SK-N-SH (cell line): ENCODE results near the gene ISM1.

ENCODE experiments used
- EP300 ChIP-seq, 2 experiments: IDR thresholded peaks; 2 replicates each; pipeline versions ENCODE4 v1.4.0 to v1.6.1; 2012; ENCODE audit warnings: borderline replicate concordance in 1 of 2, low read depth in 1 of 2, low read length in 1 of 2
- POLR2AphosphoS5 ChIP-seq: IDR thresholded peaks from 2 replicates; pipeline ENCODE4 v1.6.1; 2012; ENCODE audit warnings: low read depth, low read length
- RAD21 ChIP-seq: IDR thresholded peaks from 2 replicates; pipeline ENCODE4 v1.6.1; 2012; ENCODE audit warnings: mild to moderate bottlenecking, low read length
- ZBTB33 ChIP-seq: IDR thresholded peaks from 2 replicates; pipeline ENCODE4 v1.4.0; 2012; ENCODE audit warnings: low read depth, borderline replicate concordance
- TF ChIP-seq, protein P1 (sequence below): fragments of 150-350 bp; IDR thresholded peaks from 2 replicates; pipeline ENCODE4 v1.6.1; 2016; ENCODE audit warnings: mild to moderate bottlenecking, low read depth, low read length
- TF ChIP-seq, protein P2 (sequence below): fragments of 200-600 bp; sonication (generic); IDR thresholded peaks from 2 replicates; pipeline ENCODE4 v1.6.1; 2017; ENCODE audit warnings: antibody characterized with exemption, mild to moderate bottlenecking, moderate library complexity

DNA sequence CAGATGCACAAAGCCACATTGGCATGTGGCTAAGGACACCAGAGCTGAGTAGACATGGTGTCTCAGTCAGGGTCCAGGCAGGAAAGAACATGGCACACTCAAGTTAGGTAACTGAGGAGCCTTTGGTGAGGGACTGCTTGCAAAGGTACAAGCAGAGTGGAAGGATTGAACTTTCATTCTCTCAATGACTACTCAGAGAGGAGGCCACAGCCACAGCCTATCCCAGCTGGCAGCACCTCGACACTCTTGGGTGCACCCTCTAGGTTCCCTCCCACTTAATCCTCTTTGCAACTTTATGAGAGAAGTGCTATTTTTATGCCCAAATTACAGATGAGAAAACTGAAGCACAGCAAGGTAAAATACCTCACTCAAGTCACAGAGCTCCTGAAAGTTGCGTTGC is 73.4 kb downstream of the ISM1 start:
- TF ChIP-seq, protein P1, sequence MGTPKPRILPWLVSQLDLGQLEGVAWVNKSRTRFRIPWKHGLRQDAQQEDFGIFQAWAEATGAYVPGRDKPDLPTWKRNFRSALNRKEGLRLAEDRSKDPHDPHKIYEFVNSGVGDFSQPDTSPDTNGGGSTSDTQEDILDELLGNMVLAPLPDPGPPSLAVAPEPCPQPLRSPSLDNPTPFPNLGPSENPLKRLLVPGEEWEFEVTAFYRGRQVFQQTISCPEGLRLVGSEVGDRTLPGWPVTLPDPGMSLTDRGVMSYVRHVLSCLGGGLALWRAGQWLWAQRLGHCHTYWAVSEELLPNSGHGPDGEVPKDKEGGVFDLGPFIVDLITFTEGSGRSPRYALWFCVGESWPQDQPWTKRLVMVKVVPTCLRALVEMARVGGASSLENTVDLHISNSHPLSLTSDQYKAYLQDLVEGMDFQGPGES, result no peak
- TF ChIP-seq, protein P2, sequence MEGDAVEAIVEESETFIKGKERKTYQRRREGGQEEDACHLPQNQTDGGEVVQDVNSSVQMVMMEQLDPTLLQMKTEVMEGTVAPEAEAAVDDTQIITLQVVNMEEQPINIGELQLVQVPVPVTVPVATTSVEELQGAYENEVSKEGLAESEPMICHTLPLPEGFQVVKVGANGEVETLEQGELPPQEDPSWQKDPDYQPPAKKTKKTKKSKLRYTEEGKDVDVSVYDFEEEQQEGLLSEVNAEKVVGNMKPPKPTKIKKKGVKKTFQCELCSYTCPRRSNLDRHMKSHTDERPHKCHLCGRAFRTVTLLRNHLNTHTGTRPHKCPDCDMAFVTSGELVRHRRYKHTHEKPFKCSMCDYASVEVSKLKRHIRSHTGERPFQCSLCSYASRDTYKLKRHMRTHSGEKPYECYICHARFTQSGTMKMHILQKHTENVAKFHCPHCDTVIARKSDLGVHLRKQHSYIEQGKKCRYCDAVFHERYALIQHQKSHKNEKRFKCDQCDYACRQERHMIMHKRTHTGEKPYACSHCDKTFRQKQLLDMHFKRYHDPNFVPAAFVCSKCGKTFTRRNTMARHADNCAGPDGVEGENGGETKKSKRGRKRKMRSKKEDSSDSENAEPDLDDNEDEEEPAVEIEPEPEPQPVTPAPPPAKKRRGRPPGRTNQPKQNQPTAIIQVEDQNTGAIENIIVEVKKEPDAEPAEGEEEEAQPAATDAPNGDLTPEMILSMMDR, result no peak
- no peak for TF ChIP-seq POLR2AphosphoS5
- no peak for TF ChIP-seq ZBTB33
- no peak for TF ChIP-seq EP300 (IDR thresholded peaks at IDR 0.05; ENCODE audit: borderline replicate concordance in 1 of 2, low read depth in 1 of 2, low read length in 1 of 2)
- TF ChIP-seq RAD21, result no peak
